Measurements from ENCODE around the gene KCNJ16. TPM values are rescaled to one million over a fixed set of nuclear protein-coding genes. Genes with fewer than 3 reads are reported as not detected.

KCNJ16 gene
- total and polyA plus RNA-seq, 7 experiments from 2014 or later = not detected

- no peaks in the 10 kb centered on the region for H3K36me3 Mint-ChIP-seq
- no peak overlapping the region for H3K4me3 Mint-ChIP-seq
- Histone ChIP-seq H3K27ac (ENCODE audit: low read depth, low read length) (no peak overlapping the region), H3K36me3 (ENCODE audit: control insufficient read depth in 2 of 3, insufficient read depth in 3 of 3, low read length in 3 of 3) (no peaks in the 10 kb centered on the region), H3K4me1 (ENCODE audit: control insufficient read depth in 2 of 2, insufficient read depth in 2 of 2, low read length in 2 of 2) (no peaks in the 10 kb centered on the region), H3K9me3 (ENCODE audit: control insufficient read depth in 2 of 3, low read length in 3 of 3) (no peaks in the 10 kb centered on the region), H3K27me3 (ENCODE audit: control insufficient read depth in 2 of 2, insufficient read depth in 2 of 2, low read length in 2 of 2) (no peaks in the 10 kb centered on the region), H3K4me3 (ENCODE audit: low read length) (no peak overlapping the region)
- H3K27ac Mint-ChIP-seq = no peak overlapping the region
- CTCF ChIA-PET = no interaction called here
- DNase-seq = no peak
- H3K27me3 Mint-ChIP-seq = peaks cover 0 to 4% (median 0%) of the 10 kb centered on the region in 5 donors
- H3K4me1 Mint-ChIP-seq = no peaks in the 10 kb centered on the region
- intact Hi-C loops (cut with micrococcal nuclease) = no loop called here
- H3K9me3 Mint-ChIP-seq = peaks cover 0 to 2% (median 0%) of the 10 kb centered on the region in 11 donors
- POLR2A ChIA-PET = no interaction called here
- ATAC-seq = no peak
These were observed 16.7 kb downstream of the KCNJ16 start for GRCh38 chr17:70091696-70092095.

- H3K4me3 ChIP-seq (ENCODE audit: low read length) = no peak overlapping the region
- H3K27ac ChIP-seq (ENCODE audit: low read depth, low read length) = no peak overlapping the region
- H3K36me3 ChIP-seq (ENCODE audit: control insufficient read depth in 2 of 3, insufficient read depth in 3 of 3, low read length in 3 of 3) = no peaks in the 10 kb centered on the region
- peaks cover 0 to 9% (median 0%) of the 10 kb centered on the region in 5 donors for H3K27me3 Mint-ChIP-seq
- no peaks in the 10 kb centered on the region for H3K4me1 Mint-ChIP-seq
- H3K27me3 ChIP-seq (ENCODE audit: control insufficient read depth in 2 of 2, insufficient read depth in 2 of 2, low read length in 2 of 2) = no peaks in the 10 kb centered on the region
- H3K4me1 ChIP-seq (ENCODE audit: control insufficient read depth in 2 of 2, insufficient read depth in 2 of 2, low read length in 2 of 2) = no peaks in the 10 kb centered on the region
- H3K9me3 ChIP-seq (ENCODE audit: control insufficient read depth in 2 of 3, low read length in 3 of 3) = no peaks in the 10 kb centered on the region
- H3K4me3 Mint-ChIP-seq = no peak overlapping the region
- no peaks in the 10 kb centered on the region for H3K36me3 Mint-ChIP-seq
- intact Hi-C loops (cut with micrococcal nuclease) = no loop called here
- no peak for DNase-seq
- H3K27ac Mint-ChIP-seq = no peak overlapping the region
- ATAC-seq = no peak
- POLR2A ChIA-PET = no interaction called here
- CTCF ChIA-PET = no interaction called here
- peaks cover 0 to 2% (median 0%) of the 10 kb centered on the region in 11 donors for H3K9me3 Mint-ChIP-seq
These were observed 18.1 kb downstream of the KCNJ16 start for GRCh38 chr17:70093163-70093562.

- DNase-seq (no peak), ATAC-seq (no peak)
- intact Hi-C loops (cut with micrococcal nuclease) = no loop called here
- Histone ChIP-seq H3K27me3 (ENCODE audit: control insufficient read depth in 2 of 2, insufficient read depth in 2 of 2, low read length in 2 of 2) (no peaks in the 10 kb centered on the region), H3K4me1 (ENCODE audit: control insufficient read depth in 2 of 2, insufficient read depth in 2 of 2, low read length in 2 of 2) (no peaks in the 10 kb centered on the region), H3K36me3 (ENCODE audit: control insufficient read depth in 2 of 3, insufficient read depth in 3 of 3, low read length in 3 of 3) (no peaks in the 10 kb centered on the region), H3K27ac (ENCODE audit: low read depth, low read length) (no peak overlapping the region), H3K9me3 (ENCODE audit: control insufficient read depth in 2 of 3, low read length in 3 of 3) (no peaks in the 10 kb centered on the region), H3K4me3 (ENCODE audit: low read length) (no peak overlapping the region)
- peaks cover 0 to 5% (median 0%) of the 10 kb centered on the region in 7 donors for H3K4me1 Mint-ChIP-seq
- H3K36me3 Mint-ChIP-seq = no peaks in the 10 kb centered on the region
- H3K27ac Mint-ChIP-seq = no peak overlapping the region
- H3K9me3 Mint-ChIP-seq = peaks cover 0 to 2% (median 0%) of the 10 kb centered on the region in 11 donors
- H3K4me3 Mint-ChIP-seq = no peak overlapping the region
- ChIA-PET CTCF (no interaction called here), POLR2A (no interaction called here)
- H3K27me3 Mint-ChIP-seq = peaks cover 0 to 9% (median 4%) of the 10 kb centered on the region in 5 donors
These were observed 20.4 kb downstream of the KCNJ16 start for GRCh38 chr17:70095455-70095854.

- intact Hi-C loops (cut with micrococcal nuclease) = no loop called here
- ATAC-seq = no peak
- H3K36me3 Mint-ChIP-seq = no peaks in the 10 kb centered on the region
- peaks cover 0 to 9% (median 4%) of the 10 kb centered on the region in 5 donors for H3K27me3 Mint-ChIP-seq
- no peaks in the 10 kb centered on the region for H3K9me3 ChIP-seq (ENCODE audit: control insufficient read depth in 2 of 3, low read length in 3 of 3)
- DNase-seq = no peak
- no peaks in the 10 kb centered on the region for H3K9me3 Mint-ChIP-seq
- H3K27ac ChIP-seq (ENCODE audit: low read depth, low read length) = no peak overlapping the region
- H3K27ac Mint-ChIP-seq = no peak overlapping the region
- H3K4me1 ChIP-seq (ENCODE audit: control insufficient read depth in 2 of 2, insufficient read depth in 2 of 2, low read length in 2 of 2) = no peaks in the 10 kb centered on the region
- H3K36me3 ChIP-seq (ENCODE audit: control insufficient read depth in 2 of 3, insufficient read depth in 3 of 3, low read length in 3 of 3) = no peaks in the 10 kb centered on the region
- no peak overlapping the region for H3K4me3 Mint-ChIP-seq
- H3K27me3 ChIP-seq (ENCODE audit: control insufficient read depth in 2 of 2, insufficient read depth in 2 of 2, low read length in 2 of 2) = no peaks in the 10 kb centered on the region
- ChIA-PET POLR2A (no interaction called here), CTCF (interaction anchor here (0.5 kb wide), 1 partner anchor 59 kb away, joined by 5 read pairs; no protein-coding TSS in a partner anchor)
- H3K4me3 ChIP-seq (ENCODE audit: low read length) = no peak overlapping the region
- peaks cover 0 to 5% (median 0%) of the 10 kb centered on the region in 7 donors for H3K4me1 Mint-ChIP-seq
These were observed 21.8 kb downstream of the KCNJ16 start for GRCh38 chr17:70096861-70097260.

- no peaks in the 10 kb centered on the region for H3K36me3 ChIP-seq (ENCODE audit: control insufficient read depth in 2 of 3, insufficient read depth in 3 of 3, low read length in 3 of 3)
- ChIA-PET POLR2A (no interaction called here), CTCF (no interaction called here)
- Mint-ChIP-seq H3K4me1 (peaks cover 0 to 5% (median 0%) of the 10 kb centered on the region in 7 donors), H3K36me3 (no peaks in the 10 kb centered on the region), H3K27ac (no peak overlapping the region), H3K9me3 (peaks cover 0 to 3% (median 0%) of the 10 kb centered on the region in 11 donors), H3K4me3 (no peak overlapping the region), H3K27me3 (peaks cover 0 to 14% (median 4%) of the 10 kb centered on the region in 5 donors)
- intact Hi-C loops (cut with micrococcal nuclease) = no loop called here
- H3K4me1 ChIP-seq (ENCODE audit: control insufficient read depth in 2 of 2, insufficient read depth in 2 of 2, low read length in 2 of 2) = no peaks in the 10 kb centered on the region
- no peaks in the 10 kb centered on the region for H3K9me3 ChIP-seq (ENCODE audit: control insufficient read depth in 2 of 3, low read length in 3 of 3)
- ATAC-seq = no peak
- H3K4me3 ChIP-seq (ENCODE audit: low read length) = no peak overlapping the region
- no peak for DNase-seq
- no peak overlapping the region for H3K27ac ChIP-seq (ENCODE audit: low read depth, low read length)
- no peaks in the 10 kb centered on the region for H3K27me3 ChIP-seq (ENCODE audit: control insufficient read depth in 2 of 2, insufficient read depth in 2 of 2, low read length in 2 of 2)
These were observed 23.0 kb downstream of the KCNJ16 start for GRCh38 chr17:70098030-70098429.

GRCh38 chr17:70099294-70099693, 24.3 kb downstream of the KCNJ16 start:
- Mint-ChIP-seq H3K9me3 (peaks cover 0 to 3% (median 0%) of the 10 kb centered on the region in 11 donors), H3K27ac (no peak overlapping the region), H3K4me3 (no peak overlapping the region), H3K36me3 (no peaks in the 10 kb centered on the region), H3K4me1 (peaks cover 0 to 5% (median 0%) of the 10 kb centered on the region in 7 donors), H3K27me3 (peaks cover 4 to 13% (median 4%) of the 10 kb centered on the region in 5 donors)
- Histone ChIP-seq H3K9me3 (ENCODE audit: control insufficient read depth in 2 of 3, low read length in 3 of 3) (no peaks in the 10 kb centered on the region), H3K27me3 (ENCODE audit: control insufficient read depth in 2 of 2, insufficient read depth in 2 of 2, low read length in 2 of 2) (no peaks in the 10 kb centered on the region), H3K36me3 (ENCODE audit: control insufficient read depth in 2 of 3, insufficient read depth in 3 of 3, low read length in 3 of 3) (no peaks in the 10 kb centered on the region), H3K4me3 (ENCODE audit: low read length) (no peak overlapping the region), H3K27ac (ENCODE audit: low read depth, low read length) (no peak overlapping the region), H3K4me1 (ENCODE audit: control insufficient read depth in 2 of 2, insufficient read depth in 2 of 2, low read length in 2 of 2) (no peaks in the 10 kb centered on the region)
- ATAC-seq = peak; percentile 55
- CTCF ChIA-PET = no interaction called here
- POLR2A ChIA-PET = no interaction called here
- DNase-seq = no peak
- intact Hi-C loops (cut with micrococcal nuclease) = no loop called here

GRCh38 chr17:70099884-70100283, 24.9 kb downstream of the KCNJ16 start:
- H3K4me1 ChIP-seq (ENCODE audit: control insufficient read depth in 2 of 2, insufficient read depth in 2 of 2, low read length in 2 of 2) = no peaks in the 10 kb centered on the region
- POLR2A ChIA-PET = no interaction called here

More at GRCh38 chr17:70099884-70100283, 24.9 kb downstream of the KCNJ16 start:
- H3K4me3 ChIP-seq (ENCODE audit: low read length) = no peak overlapping the region
- H3K27ac Mint-ChIP-seq = no peak overlapping the region
- peaks cover 4 to 10% (median 4%) of the 10 kb centered on the region in 5 donors for H3K27me3 Mint-ChIP-seq
- no peaks in the 10 kb centered on the region for H3K36me3 Mint-ChIP-seq
- no peaks in the 10 kb centered on the region for H3K9me3 ChIP-seq (ENCODE audit: control insufficient read depth in 2 of 3, low read length in 3 of 3)
- no peak overlapping the region for H3K4me3 Mint-ChIP-seq
- CTCF ChIA-PET = no interaction called here
- intact Hi-C loops (cut with micrococcal nuclease) = no loop called here
- DNase-seq (no peak), ATAC-seq (no peak)
- H3K27ac ChIP-seq (ENCODE audit: low read depth, low read length) = no peak overlapping the region
- H3K4me1 Mint-ChIP-seq = peaks cover 0 to 5% (median 0%) of the 10 kb centered on the region in 7 donors
- no peaks in the 10 kb centered on the region for H3K36me3 ChIP-seq (ENCODE audit: control insufficient read depth in 2 of 3, insufficient read depth in 3 of 3, low read length in 3 of 3)
- H3K9me3 Mint-ChIP-seq = peaks cover 0 to 3% (median 0%) of the 10 kb centered on the region in 11 donors
- H3K27me3 ChIP-seq (ENCODE audit: control insufficient read depth in 2 of 2, insufficient read depth in 2 of 2, low read length in 2 of 2) = no peaks in the 10 kb centered on the region
